Naive B cell (primary cell): ENCODE data around the gene ZSCAN26. TPM values are rescaled to one million over a fixed set of nuclear protein-coding genes. Genes with fewer than 3 reads are reported as not detected.

Source experiments
- ATAC-seq, 2 donors: fragments of 150-1000 bp; cut with Tn5 transposase; 2 replicates each; pipeline ENCODE4 v1.10.0; 2021; ENCODE audit warnings: low read depth in 2 of 2, mild to moderate bottlenecking in 2 of 2, moderate library complexity in 2 of 2
- DNase-seq: peaks from one replicate; pipeline ENCODE4 v3.0.0; 2022
- H3K27ac Mint-ChIP-seq, 6 donors: one replicate each; pipeline ENCODE4 v1.8.0; 2020 to 2022; ENCODE audit warnings: mild to moderate bottlenecking in 6 of 6, mixed read lengths in 6 of 6, moderate library complexity in 5 of 6, inconsistent platforms in 2 of 6
- H3K27me3 Mint-ChIP-seq, 3 donors: one replicate each; pipeline ENCODE4 v1.8.0; 2021 to 2022; ENCODE audit warnings: mixed read lengths in 3 of 3, mild to moderate bottlenecking in 1 of 3
- H3K36me3 Mint-ChIP-seq, 2 donors: one replicate each; pipeline ENCODE4 v1.8.0; 2020 to 2022; ENCODE audit warnings: mixed read lengths in 2 of 2, inconsistent platforms in 1 of 2, mild to moderate bottlenecking in 1 of 2
- H3K4me1 Mint-ChIP-seq, 3 donors: one replicate each; pipeline ENCODE4 v1.8.0; 2020 to 2022; ENCODE audit warnings: mixed read lengths in 3 of 3, inconsistent platforms in 1 of 3, mild to moderate bottlenecking in 1 of 3, moderate library complexity in 1 of 3
- H3K4me3 Mint-ChIP-seq, 8 donors: one replicate each; pipeline ENCODE4 v1.8.0; 2020 to 2022; ENCODE audit warnings: mild to moderate bottlenecking in 8 of 8, mixed read lengths in 8 of 8, moderate library complexity in 8 of 8, inconsistent platforms in 2 of 8
- H3K9me3 Mint-ChIP-seq, 7 donors: one replicate each; pipeline ENCODE4 v1.8.0; 2020 to 2022; ENCODE audit warnings: mixed read lengths in 7 of 7, mild to moderate bottlenecking in 5 of 7, inconsistent platforms in 2 of 7, moderate library complexity in 1 of 7
- polyA plus RNA-seq, 6 donors: library from polyadenylated mRNA; unstranded; fragments of 300-500 nt; fragmentation: Illumina TruSeq; gene quantifications; one replicate each; pipeline ENCODE4 v1.2.3, GENCODE V29; 2021; ENCODE audit warnings: low read depth in 6 of 6

The ZSCAN26 gene
- polyA plus RNA-seq, 6 donors from 2014 or later: 4.8 to 22.1 (median 18.3) TPM

DNA sequence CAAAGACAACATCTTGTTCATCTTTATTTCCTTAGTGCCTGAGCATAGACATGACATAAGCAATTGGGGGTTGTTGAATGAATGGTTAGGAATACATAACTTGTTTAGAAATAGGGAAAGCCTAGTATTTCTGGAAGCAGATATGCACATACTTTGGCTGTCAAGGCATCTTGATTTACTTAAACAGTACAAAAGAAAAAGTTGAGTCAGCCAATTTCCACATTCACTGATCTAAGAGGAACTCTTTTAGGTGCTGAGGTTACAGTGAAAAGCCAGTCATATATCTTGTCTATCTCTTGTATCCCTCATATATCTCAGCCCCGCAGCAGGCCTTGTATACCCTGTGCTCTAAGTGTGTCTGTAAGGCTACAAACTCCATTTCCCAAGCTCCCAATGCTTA lies 26.5 kb upstream of the ZSCAN26 start:
- no peak for ATAC-seq
- Mint-ChIP-seq H3K4me1 (peaks cover 0 to 5% (median 3%) of the 10 kb centered on the region in 3 donors), H3K9me3 (no peaks in the 10 kb centered on the region), H3K27ac (no peak overlapping the region), H3K27me3 (no peaks in the 10 kb centered on the region), H3K4me3 (no peak overlapping the region), H3K36me3 (peaks cover 10 to 16% of the 10 kb centered on the region in 2 donors)
- DNase-seq: no peak

DNA sequence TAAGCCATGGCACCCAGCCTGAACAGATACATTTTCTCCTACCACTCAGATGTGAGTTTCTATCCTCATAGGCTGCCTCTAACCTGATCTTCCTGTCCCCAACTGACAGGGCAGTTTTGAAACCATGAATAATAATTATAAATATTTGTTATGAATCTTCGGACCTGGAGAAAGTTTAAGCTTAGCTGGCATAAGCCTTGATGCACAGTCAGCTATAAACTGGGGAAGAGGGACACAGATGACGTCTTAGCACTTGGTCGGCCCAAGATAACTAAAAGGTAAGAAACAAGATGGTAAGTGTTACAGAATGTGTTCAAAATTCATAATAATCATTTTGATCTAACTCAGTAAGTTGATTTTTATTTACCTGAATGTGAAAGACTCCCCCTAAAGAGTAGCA lies 23.0 kb upstream of the ZSCAN26 start:
- ATAC-seq (no peak), DNase-seq (no peak)
- H3K27ac Mint-ChIP-seq: peak overlapping the region in 1 of 6 donors; percentile 76
- peaks cover 23 to 41% of the 10 kb centered on the region in 2 donors for H3K36me3 Mint-ChIP-seq
- no peaks in the 10 kb centered on the region for H3K9me3 Mint-ChIP-seq
- H3K4me3 Mint-ChIP-seq: no peak overlapping the region
- no peaks in the 10 kb centered on the region for H3K27me3 Mint-ChIP-seq
- H3K4me1 Mint-ChIP-seq: peaks cover 7 to 19% (median 7%) of the 10 kb centered on the region in 3 donors

DNA sequence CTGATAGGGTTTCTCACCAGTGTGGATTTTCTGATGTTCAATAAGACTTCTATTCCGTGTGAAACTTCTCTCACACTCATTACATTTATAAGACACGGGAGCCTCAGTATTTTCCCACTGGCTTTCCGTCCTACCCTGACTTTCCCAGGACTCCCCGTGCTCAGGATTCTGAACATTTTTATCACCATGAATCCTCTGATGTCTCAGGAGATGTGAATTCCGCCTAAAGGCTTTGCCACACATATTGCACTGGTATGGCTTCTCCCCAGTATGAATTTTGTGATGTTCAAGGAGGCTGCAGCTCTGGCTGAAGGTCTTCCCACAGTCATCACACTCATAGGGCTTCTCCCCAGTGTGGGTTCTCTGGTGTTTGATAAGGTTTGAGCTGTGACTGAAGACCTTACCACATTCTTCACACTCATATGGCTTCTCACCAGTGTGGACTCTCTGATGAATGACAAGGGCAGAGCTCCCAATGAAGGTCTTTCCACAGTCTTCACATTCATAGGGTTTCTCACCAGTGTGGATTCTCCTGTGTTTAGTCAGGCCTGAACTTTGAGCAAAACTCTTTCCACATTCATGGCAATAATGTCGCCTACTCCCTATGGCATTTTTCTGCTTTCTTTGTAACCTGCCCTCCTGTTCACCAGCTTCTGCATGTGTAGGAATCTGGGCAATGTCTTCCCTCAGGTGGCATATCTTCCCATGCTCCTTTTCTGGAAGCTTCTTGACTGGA lies 21.6 kb upstream of the ZSCAN26 start:
- no peak overlapping the region for H3K4me3 Mint-ChIP-seq
- H3K36me3 Mint-ChIP-seq: peaks cover 30 to 41% of the 10 kb centered on the region in 2 donors
- ATAC-seq (no peak), DNase-seq (no peak)
- H3K27ac Mint-ChIP-seq: peak overlapping the region in 1 of 6 donors; percentile 46
- H3K4me1 Mint-ChIP-seq: peaks cover 7 to 29% (median 16%) of the 10 kb centered on the region in 3 donors
- H3K9me3 Mint-ChIP-seq: no peaks in the 10 kb centered on the region
- H3K27me3 Mint-ChIP-seq: no peaks in the 10 kb centered on the region

GRCh38 chr6:28248916-28249315 lies 18.0 kb upstream of the ZSCAN26 start:
- Mint-ChIP-seq H3K27me3 (no peaks in the 10 kb centered on the region), H3K36me3 (peaks cover 25 to 32% of the 10 kb centered on the region in 2 donors), H3K27ac (no peak overlapping the region), H3K9me3 (peaks cover 0 to 5% (median 0%) of the 10 kb centered on the region in 7 donors), H3K4me3 (peak overlapping the region in 1 of 8 donors; percentile 46), H3K4me1 (peaks cover 22 to 45% (median 39%) of the 10 kb centered on the region in 3 donors)
- DNase-seq: no peak
- no peak for ATAC-seq

GRCh38 chr6:28250747-28251146 lies 16.2 kb upstream of the ZSCAN26 start:
- no peak overlapping the region for H3K27ac Mint-ChIP-seq
- H3K9me3 Mint-ChIP-seq: peaks cover 0 to 5% (median 0%) of the 10 kb centered on the region in 7 donors

GRCh38 chr6:28251661-28252008 lies 15.3 kb upstream of the ZSCAN26 start:
- peak overlapping the region in 5 of 6 donors; percentile 86 to 95 (median 92) for H3K27ac Mint-ChIP-seq
- peak overlapping the region; percentile 94 to 99 (median 98) for H3K4me3 Mint-ChIP-seq
- H3K27me3 Mint-ChIP-seq: peaks cover 0 to 7% (median 0%) of the 10 kb centered on the region in 3 donors
- peaks cover 15 to 43% (median 39%) of the 10 kb centered on the region in 3 donors for H3K4me1 Mint-ChIP-seq
- H3K9me3 Mint-ChIP-seq: peaks cover 0 to 5% (median 0%) of the 10 kb centered on the region in 7 donors
- ATAC-seq (peak; percentile 53 to 65), DNase-seq (no peak)
- H3K36me3 Mint-ChIP-seq: peaks cover 9 to 13% of the 10 kb centered on the region in 2 donors

More at GRCh38 chr6:28250747-28251146, 16.2 kb upstream of the ZSCAN26 start:
- no peak for DNase-seq
- Mint-ChIP-seq H3K36me3 (peaks cover 18 to 22% of the 10 kb centered on the region in 2 donors), H3K4me3 (peak overlapping the region in 7 of 8 donors; percentile 77 to 99 (median 89)), H3K27me3 (peaks cover 0 to 2% (median 0%) of the 10 kb centered on the region in 3 donors), H3K4me1 (peaks cover 19 to 45% (median 39%) of the 10 kb centered on the region in 3 donors)
- no peak for ATAC-seq

- Mint-ChIP-seq H3K4me1 (peaks cover 15 to 39% (median 37%) of the 10 kb centered on the region in 3 donors), H3K4me3 (peak within 1 kb of the TSS; percentile 94 to 99 (median 98)), H3K36me3 (peaks cover 8 to 9% of the 10 kb centered on the region in 2 donors), H3K27ac (peak within 1 kb of the TSS; percentile 79 to 98 (median 92)), H3K27me3 (peaks cover 0 to 7% (median 0%) of the 10 kb centered on the region in 3 donors), H3K9me3 (peaks cover 0 to 5% (median 0%) of the 10 kb centered on the region in 7 donors)
- ATAC-seq (peak; percentile 79 to 88), DNase-seq (peak; percentile 71)
Measured at GRCh38 chr6:28252009-28252975, 14.7 kb upstream of the ZSCAN26 start, which contains the start of gene ZKSCAN4. ZKSCAN4 (minus strand) TSS chr6:28252269; CDS start chr6:28251980, 289 bp downstream.

GRCh38 chr6:28254121-28254519 lies 12.8 kb upstream of the ZSCAN26 start:
- ATAC-seq (peak; percentile 23 to 51), DNase-seq (peak; percentile 21)
- Mint-ChIP-seq H3K36me3 (peaks cover 0 to 16% of the 10 kb centered on the region in 2 donors), H3K27me3 (peaks cover 0 to 7% (median 3%) of the 10 kb centered on the region in 3 donors), H3K9me3 (peaks cover 0 to 12% (median 5%) of the 10 kb centered on the region in 7 donors), H3K4me1 (peaks cover 15 to 37% (median 37%) of the 10 kb centered on the region in 3 donors), H3K4me3 (peak overlapping the region in 1 of 8 donors; percentile 51), H3K27ac (no peak overlapping the region)

DNA sequence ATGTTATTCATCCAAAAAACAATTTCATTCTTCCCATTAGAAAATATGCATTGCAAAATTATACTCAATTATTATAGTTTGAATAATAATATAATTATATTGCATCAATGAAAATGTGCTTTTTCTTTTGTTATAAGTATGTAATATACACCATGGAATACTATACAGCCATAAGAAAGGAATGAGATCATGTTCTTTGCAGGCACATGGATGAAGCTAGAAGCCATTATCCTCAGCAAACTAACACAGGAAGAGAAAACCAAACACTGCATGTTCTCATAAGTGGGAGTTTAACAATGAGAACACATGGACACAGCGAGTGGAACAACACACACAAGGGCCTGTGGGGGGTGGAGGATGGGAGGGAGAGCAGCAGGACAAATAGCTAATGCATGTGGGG lies 9.9 kb upstream of the ZSCAN26 start:
- Mint-ChIP-seq H3K9me3 (peaks cover 5 to 19% (median 10%) of the 10 kb centered on the region in 7 donors), H3K36me3 (peaks cover 10 to 20% of the 10 kb centered on the region in 2 donors), H3K4me1 (peaks cover 6 to 16% (median 14%) of the 10 kb centered on the region in 3 donors), H3K27ac (no peak overlapping the region), H3K4me3 (no peak overlapping the region), H3K27me3 (peaks cover 3 to 14% (median 7%) of the 10 kb centered on the region in 3 donors)
- ATAC-seq: no peak
- DNase-seq: no peak

DNA sequence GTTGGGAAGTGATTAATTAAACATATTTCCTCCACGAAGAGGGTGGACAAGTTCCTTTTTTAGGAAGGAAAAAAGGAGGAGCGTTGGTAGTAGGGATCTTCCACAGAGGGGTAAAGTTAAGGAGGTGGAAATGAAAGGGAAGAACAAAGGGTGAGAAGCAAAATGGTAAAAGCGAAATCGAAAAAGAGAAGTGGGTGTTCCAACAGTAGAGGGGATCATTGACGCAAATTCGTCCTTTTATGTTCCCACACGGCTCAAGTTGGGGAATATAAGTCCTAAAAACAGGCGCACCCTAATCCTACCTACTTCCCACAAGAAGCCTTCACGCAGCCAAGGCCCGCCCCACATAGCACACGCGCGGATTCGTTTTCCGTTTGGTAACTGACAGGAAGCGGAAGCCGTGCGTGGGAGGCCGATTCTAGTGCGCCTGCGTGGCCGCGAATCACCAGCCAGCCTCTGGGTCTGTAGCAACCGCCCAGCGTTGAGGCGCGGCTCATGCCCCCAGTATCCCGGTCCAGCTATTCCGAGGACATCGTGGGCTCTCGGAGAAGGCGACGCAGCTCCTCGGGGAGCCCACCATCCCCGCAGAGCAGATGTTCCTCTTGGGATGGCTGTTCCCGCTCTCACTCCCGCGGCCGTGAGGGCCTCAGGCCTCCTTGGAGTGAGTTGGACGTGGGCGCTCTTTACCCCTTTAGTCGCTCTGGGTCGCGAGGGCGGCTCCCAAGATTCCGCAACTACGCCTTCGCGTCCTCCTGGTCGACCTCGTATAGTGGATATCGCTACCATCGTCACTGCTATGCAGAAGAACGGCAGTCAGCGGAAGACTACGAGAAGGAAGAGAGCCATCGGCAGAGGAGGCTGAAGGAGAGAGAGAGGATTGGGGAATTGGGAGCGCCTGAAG lies 7.8 kb upstream of the ZSCAN26 start, which contains the start of gene NKAPL:
Gene NKAPL, plus strand, starts transcription at position 421 of the 901 bp plus-strand sequence. Its CDS starts 75 bp downstream, at position 496.
- H3K4me3 Mint-ChIP-seq: peak within 1 kb of the TSS; percentile 49 to 88 (median 72)
- peak within 1 kb of the TSS in 2 of 6 donors; percentile 56 to 94 for H3K27ac Mint-ChIP-seq
- peaks cover 3 to 14% (median 7%) of the 10 kb centered on the region in 3 donors for H3K27me3 Mint-ChIP-seq
- DNase-seq (peak; percentile 35), ATAC-seq (peak; percentile 78 to 87)
- peaks cover 0 to 19% (median 10%) of the 10 kb centered on the region in 7 donors for H3K9me3 Mint-ChIP-seq
- H3K36me3 Mint-ChIP-seq: peaks cover 10 to 20% of the 10 kb centered on the region in 2 donors
- H3K4me1 Mint-ChIP-seq: peaks cover 0 to 6% (median 5%) of the 10 kb centered on the region in 3 donors

GRCh38 chr6:28263922-28264321 lies 3.0 kb upstream of the ZSCAN26 start:
- peaks cover 10 to 11% of the 10 kb centered on the region in 2 donors for H3K36me3 Mint-ChIP-seq
- DNase-seq (no peak), ATAC-seq (no peak)
- peaks cover 0 to 7% (median 7%) of the 10 kb centered on the region in 3 donors for H3K27me3 Mint-ChIP-seq
- H3K9me3 Mint-ChIP-seq: peaks cover 0 to 9% (median 5%) of the 10 kb centered on the region in 7 donors
- no peak overlapping the region for H3K27ac Mint-ChIP-seq
- peaks cover 0 to under 1% (median 0%) of the 10 kb centered on the region in 3 donors for H3K4me1 Mint-ChIP-seq
- H3K4me3 Mint-ChIP-seq: peak overlapping the region in 1 of 8 donors; percentile 39
